GM19043 (cell line): ENCODE data around the gene IL7R.

Source experiments
- ATAC-seq: cut with Tn5 transposase; IDR thresholded peaks from one replicate; pipeline ENCODE4 v1.9.1; 2021; ENCODE audit warnings: low read depth; ENCODE audit not compliant: unreplicated experiment

The IL7R gene

GRCh38 chr5:35900972-35901695 lies 44.4 kb downstream of the IL7R start:
- no peak for ATAC-seq

- peak; percentile 57 for ATAC-seq
Observed at GRCh38 chr5:35902046-35902672, 45.5 kb downstream of the IL7R start.

- ATAC-seq: no peak
Observed at GRCh38 chr5:35903631-35904203, 47.0 kb downstream of the IL7R start.

GRCh38 chr5:35904443-35905132 lies 47.9 kb downstream of the IL7R start:
- peak; percentile 40 for ATAC-seq

GRCh38 chr5:35908228-35908627 lies 51.5 kb downstream of the IL7R start:
- no peak for ATAC-seq

GRCh38 chr5:35908814-35909213 lies 52.1 kb downstream of the IL7R start:
- ATAC-seq: no peak

GRCh38 chr5:35919191-35919590 lies 62.5 kb downstream of the IL7R start:
- ATAC-seq: no peak

GRCh38 chr5:35920890-35921289 lies 64.2 kb downstream of the IL7R start:
- no peak for ATAC-seq

GRCh38 chr5:35921930-35922329 lies 65.2 kb downstream of the IL7R start:
- no peak for ATAC-seq

- no peak for ATAC-seq
Observed at GRCh38 chr5:35922468-35922867, 65.8 kb downstream of the IL7R start.

GRCh38 chr5:35924122-35924949 lies 67.6 kb downstream of the IL7R start:
- no peak for ATAC-seq

- peak; percentile 69 for ATAC-seq
Observed at GRCh38 chr5:35924950-35925722, 68.4 kb downstream of the IL7R start.

- no peak for ATAC-seq
Observed at GRCh38 chr5:35926389-35927051, 69.8 kb downstream of the IL7R start.
